Measurements from ENCODE around the gene SART3. TPM values are rescaled to one million over a fixed set of nuclear protein-coding genes. Genes with fewer than 3 reads are reported as not detected.
"Not testable (repeated sequence)": the region's sequence is repeated elsewhere in the genome, so short reads cannot be mapped to it uniquely, and the experiment has no call there.

Gene SART3
- total RNA-seq, 1 donor from 2014 or later = 39.6 TPM

- DNase-seq (ENCODE audit: low read depth) = no peak
Measured at GRCh38 chr12:108564724-108565123, 3.8 kb upstream of the SART3 start.

GRCh38 chr12:108563804-108564151 is 2.8 kb upstream of the SART3 start:
- no peak for DNase-seq (ENCODE audit: low read depth)

- peak; percentile 89 for DNase-seq (ENCODE audit: low read depth)
Measured at GRCh38 chr12:108563136-108563803, 2.3 kb upstream of the SART3 start.

GRCh38 chr12:108562348-108563135 is 1.6 kb upstream of the SART3 start, which contains the start of gene ISCU:
Gene ISCU, plus strand, starts transcription at chr12:108562596. Its CDS starts 27 bp downstream, at chr12:108562623.
- peak; percentile 97 for DNase-seq (ENCODE audit: low read depth)

GRCh38 chr12:108561852-108562347 is 927 bp upstream of the SART3 start:
- no peak for DNase-seq (ENCODE audit: low read depth)

- DNase-seq (ENCODE audit: low read depth) = peak; percentile 15
Measured at GRCh38 chr12:108560321-108560721, 652 bp downstream of the SART3 start.

- no peak for DNase-seq (ENCODE audit: low read depth)
Measured at GRCh38 chr12:108559748-108560147, 1.2 kb downstream of the SART3 start.

GRCh38 chr12:108559007-108559655 is 1.8 kb downstream of the SART3 start:
- no peak for DNase-seq (ENCODE audit: low read depth)

GRCh38 chr12:108555383-108555782 is 5.6 kb downstream of the SART3 start:
- DNase-seq (ENCODE audit: low read depth) = not testable (repeated sequence)

- no peak for DNase-seq (ENCODE audit: low read depth)
Measured at GRCh38 chr12:108553799-108554198, 7.2 kb downstream of the SART3 start.

- peak; percentile 76 for DNase-seq (ENCODE audit: low read depth)
Measured at GRCh38 chr12:108551535-108551934, 9.4 kb downstream of the SART3 start.

GRCh38 chr12:108548954-108549521 is 11.9 kb downstream of the SART3 start:
- DNase-seq (ENCODE audit: low read depth) = no peak

- no peak for DNase-seq (ENCODE audit: low read depth)
Measured at GRCh38 chr12:108547686-108548085, 13.3 kb downstream of the SART3 start.

- no peak for DNase-seq (ENCODE audit: low read depth)
Measured at GRCh38 chr12:108543652-108544051, 17.3 kb downstream of the SART3 start.

GRCh38 chr12:108542320-108542719 is 18.7 kb downstream of the SART3 start:
- no peak for DNase-seq (ENCODE audit: low read depth)

GRCh38 chr12:108538616-108539195 is 22.3 kb downstream of the SART3 start:
- no peak for DNase-seq (ENCODE audit: low read depth)

- DNase-seq (ENCODE audit: low read depth) = no peak
Measured at GRCh38 chr12:108538146-108538545, 22.8 kb downstream of the SART3 start.

GRCh38 chr12:108531929-108532848 is 28.8 kb downstream of the SART3 start:
- peak; percentile 39 for DNase-seq (ENCODE audit: low read depth)

GRCh38 chr12:108530161-108530560 is 30.8 kb downstream of the SART3 start:
- no peak for DNase-seq (ENCODE audit: low read depth)

GRCh38 chr12:108527166-108527496 is 33.8 kb downstream of the SART3 start:
- DNase-seq (ENCODE audit: low read depth) = no peak

All from myocyte (in vitro differentiated cells).